ENCODE data around the gene TBC1D2B.
"Not testable (repeated sequence)": the region's sequence is repeated elsewhere in the genome, so short reads cannot be mapped to it uniquely, and the experiment has no call there.

The TBC1D2B gene

DNA sequence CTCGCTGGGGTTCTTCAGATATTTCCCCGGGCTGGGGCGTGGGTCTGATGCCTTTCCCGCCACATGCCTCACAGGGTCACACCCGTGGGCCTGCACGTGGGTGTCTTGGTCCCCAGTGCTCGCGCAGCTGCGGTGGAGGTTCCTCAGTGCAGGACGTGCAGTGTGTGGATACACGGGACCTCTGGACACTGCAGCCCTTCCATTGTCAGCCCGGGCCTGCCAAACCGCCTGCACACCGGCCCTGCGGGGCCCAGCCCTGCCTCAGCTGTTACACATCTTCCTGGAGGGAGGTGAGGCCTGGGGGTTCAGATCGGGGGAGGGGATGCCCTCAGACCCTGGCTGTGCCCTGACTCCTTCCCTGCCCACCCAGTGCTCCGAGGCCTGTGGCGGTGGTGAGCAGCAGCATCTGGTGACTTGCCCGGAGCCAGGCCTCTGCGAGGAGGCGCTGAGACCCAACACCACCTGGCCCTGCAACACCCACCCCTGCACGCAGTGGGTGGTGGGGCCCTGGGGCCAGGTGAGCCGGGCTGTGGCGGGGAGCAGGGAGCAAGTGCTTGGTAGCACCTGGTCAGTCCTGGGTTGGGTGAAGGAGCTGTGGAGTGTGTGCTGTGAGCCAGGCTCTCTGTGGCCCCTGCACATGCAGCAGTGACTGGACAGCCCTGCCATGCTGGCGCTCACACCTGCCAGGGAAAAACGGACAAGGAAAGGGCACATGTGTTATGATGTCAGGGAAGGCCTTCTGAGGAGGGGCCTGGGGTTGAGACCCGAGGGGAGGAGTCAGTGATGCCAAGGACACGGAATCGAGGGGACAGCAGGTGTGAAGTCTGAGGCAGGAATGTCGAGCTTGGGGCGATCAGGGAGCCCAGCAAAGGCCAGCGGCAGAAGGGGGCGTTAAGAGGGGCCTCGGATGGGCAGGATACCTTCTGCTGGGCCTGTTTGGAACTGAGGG, 88.9 kb downstream of the TBC1D2B start:
- no peak for DNase-seq (ENCODE audit: low read depth)

DNA sequence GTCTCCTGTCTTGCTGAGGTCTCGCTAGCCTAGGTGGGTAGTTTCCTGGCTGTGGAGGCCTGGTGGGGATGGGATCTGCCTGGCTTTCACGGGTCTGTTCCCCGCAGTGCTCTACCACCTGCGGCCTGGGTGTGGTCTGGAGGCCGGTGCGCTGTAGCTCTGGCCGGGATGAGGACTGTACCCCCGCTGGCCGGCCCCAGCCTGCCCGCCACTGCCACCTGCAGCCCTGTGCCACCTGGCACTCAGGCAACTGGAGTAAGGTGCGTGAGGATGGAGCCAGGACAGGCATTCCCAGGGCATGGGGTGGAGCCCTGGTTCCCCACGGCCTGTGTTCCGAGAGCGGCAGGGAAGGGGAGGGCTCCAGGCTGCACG, 89.8 kb downstream of the TBC1D2B start:
- not testable (repeated sequence) for DNase-seq (ENCODE audit: low read depth)

- DNase-seq (ENCODE audit: low read depth): no peak
Observed at GRCh38 chr15:77986891-77987764, 90.4 kb downstream of the TBC1D2B start.

DNA sequence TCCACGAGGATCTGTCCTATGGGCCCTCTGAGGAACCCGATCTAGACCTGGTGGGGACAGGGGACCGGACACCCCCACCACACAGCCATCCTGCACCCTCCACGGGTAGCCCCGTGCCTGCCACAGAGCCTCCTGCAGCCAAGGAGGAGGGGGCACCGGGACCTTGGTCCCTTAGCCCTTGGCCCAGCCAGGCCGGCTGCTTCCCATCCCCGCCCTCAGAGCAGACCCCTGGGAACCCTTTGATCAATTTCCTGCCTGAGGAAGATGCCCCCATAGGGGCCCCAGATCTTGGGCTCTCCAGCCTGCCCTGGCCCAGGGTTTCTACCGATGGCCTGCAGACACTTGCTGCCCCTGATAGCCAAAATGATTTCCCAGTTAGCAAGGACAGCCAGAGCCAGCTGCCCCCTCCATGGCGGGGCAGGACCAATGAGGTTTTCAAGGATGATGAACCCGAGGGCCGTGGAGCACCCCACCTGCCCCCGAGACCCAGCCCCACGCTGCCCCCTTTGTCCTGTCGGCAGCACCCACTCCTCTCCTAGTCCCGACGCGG, 91.5 kb downstream of the TBC1D2B start:
- DNase-seq (ENCODE audit: low read depth): no peak

DNA sequence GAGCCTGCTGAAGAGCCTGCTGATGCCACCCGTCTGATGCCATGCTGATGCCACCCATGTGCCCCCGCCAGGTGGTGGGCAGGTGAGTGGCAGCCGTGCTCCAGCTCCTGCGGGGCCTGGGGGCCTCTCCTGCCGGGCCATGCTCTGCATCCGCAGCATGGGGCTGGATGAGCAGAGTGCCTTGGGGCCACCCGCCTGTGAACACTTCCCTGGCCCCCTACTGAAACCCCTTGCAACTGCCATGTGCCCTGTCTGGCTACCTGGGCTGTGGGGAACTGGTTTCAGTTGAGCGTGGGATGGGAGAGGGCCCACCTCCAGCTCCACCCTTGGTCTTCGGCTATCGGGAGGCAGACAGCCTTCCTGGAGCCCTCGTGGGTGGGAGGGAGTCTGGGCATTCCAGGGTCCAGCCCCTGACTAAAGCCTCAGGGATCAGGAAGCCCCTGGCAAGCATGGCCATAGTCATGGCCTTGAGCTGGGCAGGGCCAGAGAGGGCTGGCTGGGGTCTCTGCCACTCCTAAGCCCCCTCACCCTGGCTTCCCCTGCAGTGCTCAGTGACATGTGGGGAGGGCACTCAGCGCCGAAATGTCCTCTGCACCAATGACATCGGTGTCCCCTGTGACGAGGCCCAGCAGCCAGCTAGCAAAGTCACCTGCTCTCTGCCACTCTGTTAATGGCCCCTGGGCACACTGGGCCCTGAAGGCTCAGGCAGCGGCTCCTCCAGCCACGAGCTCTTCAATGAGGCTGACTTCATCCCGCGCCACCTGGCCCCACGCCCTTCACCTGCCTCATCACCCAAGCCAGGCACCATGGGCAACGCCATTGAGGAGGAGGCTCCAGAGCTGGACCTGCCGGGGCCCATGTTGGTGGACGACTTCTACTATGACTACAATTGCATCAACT, 92.2 kb downstream of the TBC1D2B start:
- no peak for DNase-seq (ENCODE audit: low read depth)

GRCh38 chr15:77984446-77984861, 93.1 kb downstream of the TBC1D2B start:
- DNase-seq (ENCODE audit: low read depth): no peak

DNA sequence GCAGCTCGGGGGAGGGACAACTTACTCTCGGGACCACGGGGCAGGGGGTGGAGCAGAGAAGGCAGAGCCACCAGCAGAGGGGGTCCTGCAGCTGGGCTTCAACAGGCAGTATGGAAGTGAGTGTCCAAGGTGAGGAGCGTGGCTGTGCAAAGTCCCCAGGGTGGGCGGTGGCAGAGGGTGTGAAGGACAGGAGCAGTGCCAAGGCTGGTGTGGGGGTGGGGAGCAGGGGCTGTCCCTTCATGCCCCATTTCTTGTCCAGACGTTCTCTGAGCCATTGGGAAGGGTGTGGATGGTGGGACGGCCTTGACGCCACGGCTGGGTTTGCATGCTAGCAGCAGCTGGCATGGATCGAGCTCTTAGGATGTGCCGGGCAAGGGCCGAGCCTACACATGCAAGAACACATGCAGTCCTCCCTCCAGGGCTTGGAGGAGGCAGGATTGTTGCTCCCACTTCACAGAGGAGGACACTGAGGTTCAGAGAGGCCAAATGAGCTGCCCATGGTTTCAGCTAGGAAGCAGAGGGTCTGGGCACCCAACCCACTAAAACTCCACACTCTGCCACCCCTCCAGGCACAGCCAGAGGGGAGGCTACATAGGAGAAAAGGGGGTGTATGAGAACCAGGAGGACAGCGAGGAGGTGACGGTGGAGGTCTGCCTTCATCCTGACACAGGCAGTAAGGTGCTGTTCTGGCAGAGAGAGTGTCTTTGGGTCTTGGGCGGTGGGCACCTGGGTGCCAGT, 93.6 kb downstream of the TBC1D2B start:
- DNase-seq (ENCODE audit: low read depth): no peak

DNA sequence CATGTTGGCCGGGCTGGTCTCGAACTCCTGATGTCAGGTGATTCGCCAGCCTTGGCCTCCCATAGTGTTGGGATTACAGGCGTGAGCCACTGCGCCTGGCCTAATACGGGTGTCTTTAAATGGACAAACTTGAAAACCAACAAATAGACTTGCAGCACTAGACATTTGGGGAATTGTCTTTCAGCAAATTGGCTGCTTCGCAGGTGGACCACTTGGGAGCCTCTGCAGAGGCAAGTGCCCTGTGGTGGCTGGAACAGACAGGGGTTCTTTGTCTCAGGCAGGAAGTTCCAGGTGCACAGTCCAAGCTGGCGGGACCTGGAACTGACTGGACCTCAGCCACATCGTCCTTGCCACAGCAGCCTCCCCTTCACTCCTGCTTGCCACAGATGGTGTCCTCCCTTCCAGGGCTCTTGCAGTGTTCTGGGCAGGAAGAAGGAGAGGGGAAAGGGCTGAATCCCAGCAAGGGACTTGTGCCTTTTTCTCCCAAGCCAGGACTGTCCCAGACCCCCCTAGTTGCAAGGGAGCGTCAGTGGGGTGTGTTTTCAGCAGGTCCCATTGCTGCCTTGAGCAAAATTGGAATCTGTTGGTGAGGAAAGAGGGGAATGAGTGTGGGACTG, 94.3 kb downstream of the TBC1D2B start:
- no peak for DNase-seq (ENCODE audit: low read depth)

GRCh38 chr15:77982127-77982490, 95.4 kb downstream of the TBC1D2B start:
- no peak for DNase-seq (ENCODE audit: low read depth)

DNA sequence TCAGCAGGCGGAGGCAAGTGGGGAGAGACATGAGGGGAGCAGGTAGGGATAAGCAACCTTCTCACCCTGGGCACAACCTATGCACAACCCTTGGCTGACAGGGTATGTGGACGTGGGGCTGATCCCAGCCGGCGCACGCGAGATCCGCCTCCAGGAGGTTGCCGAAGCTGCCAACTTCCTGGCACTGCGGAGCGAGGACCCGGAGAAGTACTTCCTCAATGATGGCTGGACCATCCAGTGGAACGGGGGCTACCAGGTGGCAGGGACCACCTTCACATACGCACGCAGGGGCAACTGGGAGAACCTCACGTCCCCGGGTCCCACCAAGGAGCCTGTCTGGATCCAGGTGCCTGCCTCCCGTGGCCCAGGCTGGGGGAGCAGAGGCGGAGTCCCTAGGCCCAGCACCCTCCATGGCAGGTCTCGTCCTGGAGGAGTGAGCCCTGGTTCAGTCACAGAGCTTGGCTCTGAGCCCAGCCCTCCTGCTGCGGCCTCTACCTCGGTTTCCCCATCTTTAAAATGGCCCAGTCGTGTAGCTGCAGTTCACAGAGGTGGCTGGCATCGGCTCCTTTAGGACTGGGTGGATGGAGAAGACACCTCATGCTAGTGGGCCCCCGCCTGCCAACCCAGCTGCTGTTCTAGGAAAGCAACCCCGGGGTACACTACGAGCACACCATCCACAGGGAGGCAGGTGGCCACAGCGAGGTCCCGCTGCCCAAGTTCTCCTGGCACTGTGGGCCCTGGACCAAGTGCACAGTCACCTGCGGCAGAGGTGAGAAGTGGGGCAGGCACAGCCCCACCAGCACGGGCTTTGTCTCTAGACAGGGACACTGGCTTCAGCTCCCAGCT, 96.0 kb downstream of the TBC1D2B start:
- DNase-seq (ENCODE audit: low read depth): no peak

GRCh38 chr15:77980674-77981073, 96.8 kb downstream of the TBC1D2B start:
- not testable (repeated sequence) for DNase-seq (ENCODE audit: low read depth)

DNA sequence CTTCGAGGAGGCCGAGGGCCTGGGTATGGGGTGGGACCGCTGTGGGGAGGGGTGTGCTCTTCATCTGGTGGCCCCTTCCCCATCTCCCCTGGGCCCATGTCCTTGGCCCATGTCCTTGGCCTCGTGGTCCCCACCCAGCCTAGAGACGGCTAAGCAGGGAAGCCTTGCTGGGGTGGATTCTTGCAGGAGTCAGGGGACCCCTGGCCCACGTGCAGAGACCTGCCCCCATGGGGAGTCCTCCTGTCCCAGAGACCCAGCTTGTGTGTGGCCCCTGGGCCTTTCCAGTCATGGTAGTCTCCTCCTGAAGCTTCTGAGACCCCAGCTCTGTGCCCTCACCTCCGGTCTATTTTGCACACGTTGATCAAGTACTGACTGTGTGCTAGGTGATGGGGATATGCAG, 97.4 kb downstream of the TBC1D2B start:
- DNase-seq (ENCODE audit: low read depth): no peak

- not testable (repeated sequence) for DNase-seq (ENCODE audit: low read depth)
Observed at GRCh38 chr15:77979157-77979556, 98.4 kb downstream of the TBC1D2B start.

- DNase-seq (ENCODE audit: low read depth): not testable (repeated sequence)
Observed at GRCh38 chr15:77978759-77979145, 98.8 kb downstream of the TBC1D2B start.

DNA sequence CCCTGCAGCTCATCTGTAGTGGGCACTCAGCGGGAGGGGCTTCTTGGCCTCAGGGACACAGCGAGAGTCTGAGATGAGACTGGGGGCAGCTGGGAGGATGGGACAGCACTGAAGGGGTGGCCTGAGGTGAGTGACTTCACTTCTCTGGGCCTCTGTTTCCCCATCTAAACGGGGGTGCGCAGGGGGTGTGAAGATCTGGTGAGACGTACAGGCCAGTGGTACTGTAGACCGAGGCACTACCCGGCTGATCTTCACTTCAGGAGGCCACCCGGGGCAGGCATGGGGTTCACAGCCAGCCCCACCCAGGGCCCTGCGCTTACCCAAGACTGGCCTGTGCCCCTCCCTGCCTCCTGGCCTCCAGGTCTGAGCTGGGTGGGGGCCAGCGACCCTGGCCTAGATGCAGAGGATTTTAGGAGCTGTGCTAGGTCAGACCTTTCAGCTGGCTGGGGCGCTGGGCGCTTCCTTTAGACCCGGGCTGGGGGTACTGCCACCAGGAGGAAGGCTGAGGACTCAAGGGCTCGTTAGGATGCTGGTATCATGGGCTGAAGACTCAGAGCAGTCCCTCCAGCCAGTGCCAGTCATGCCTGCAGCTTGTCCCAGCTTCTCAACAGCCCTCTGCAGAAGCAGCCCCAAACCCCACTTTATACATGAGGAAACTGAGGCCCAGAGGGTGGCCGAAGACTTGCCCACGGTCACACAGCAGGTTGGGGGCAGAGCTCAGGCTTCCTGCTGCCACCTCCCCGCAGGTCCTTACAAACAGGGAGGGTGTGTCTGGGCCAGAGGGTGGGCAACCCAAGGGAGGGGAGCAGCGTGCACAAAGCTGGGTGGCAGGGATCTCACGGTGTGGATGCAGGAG, 99.4 kb downstream of the TBC1D2B start:
- not testable (repeated sequence) for DNase-seq (ENCODE audit: low read depth)

- not testable (repeated sequence) for DNase-seq (ENCODE audit: low read depth)
Observed at GRCh38 chr15:77976760-77977525, 100.6 kb downstream of the TBC1D2B start.

GRCh38 chr15:77976095-77976450, 101.4 kb downstream of the TBC1D2B start:
- DNase-seq (ENCODE audit: low read depth): not testable (repeated sequence)

Measured in stimulated activated CD8-positive, alpha-beta memory T cell treated with anti-CD3 and anti-CD28 coated beads, Interleukin-15, amount 100 ng/mL, for 1 hour (primary cell).